ENCODE measurements around the gene MEGF8. TPM values are rescaled to one million over a fixed set of nuclear protein-coding genes. Genes with fewer than 3 reads are reported as not detected.

MEGF8 gene
- total and polyA plus RNA-seq, 9 of the 15 experiments (the other 6 are each of a cell fraction or from before 2014, with no cell fraction given), result 0.28 to 13.1 (median 3.0) TPM

GRCh38 chr19:42313096-42313839, 12.2 kb upstream of the MEGF8 start, which contains the start of gene TMEM145 (continued):
- TF ChIP-seq ZNF395 (CRISPR knock-in tag; IDR thresholded peaks at IDR 0.05) (peak; percentile 91), C11orf30 (IDR thresholded peaks at IDR 0.05; ENCODE audit: low read depth) (no peak), RNF219 (CRISPR knock-in tag; IDR thresholded peaks at IDR 0.05) (no peak), RNF2 (IDR thresholded peaks at IDR 0.05) (no peak), ZNF778 (CRISPR knock-in tag; IDR thresholded peaks at IDR 0.05) (no peak), MXI1 (IDR thresholded peaks at IDR 0.05; ENCODE audit: low read depth, low read length) (no peak), MCM3 (IDR thresholded peaks at IDR 0.05) (no peak), ZBTB33 (CRISPR knock-in tag; IDR thresholded peaks at IDR 0.05) (0 out of 2 replicates have a peak, but pooled peaks have one; percentile 46), TRIM28 (IDR thresholded peaks at IDR 0.05) (no peak), SOX6 (IDR thresholded peaks at IDR 0.05) (no peak), POLR3A (IDR thresholded peaks at IDR 0.05; ENCODE audit: borderline replicate concordance, extremely low read depth, insufficient read depth, insufficient read length) (no peak), PRDM10 (IDR thresholded peaks at IDR 0.05; ENCODE audit: partially characterized antibody) (peak; percentile 59), ZNF589 (CRISPR knock-in tag; IDR thresholded peaks at IDR 0.05; ENCODE audit: low read depth) (0 out of 2 replicates have a peak, but pooled peaks have one; percentile 16), ZFPM2 (CRISPR knock-in tag; IDR thresholded peaks at IDR 0.05) (no peak), SRSF1 (IDR thresholded peaks at IDR 0.05; ENCODE audit: low read depth, low read length) (no peak), ZZZ3 (IDR thresholded peaks at IDR 0.05) (no peak), MEIS2 (IDR thresholded peaks at IDR 0.05; ENCODE audit: partially characterized antibody) (peak; percentile 74), SREBF1 (IDR thresholded peaks at IDR 0.05; ENCODE audit: borderline replicate concordance, low read depth, low read length) (no peak), ZNF551 (CRISPR knock-in tag; IDR thresholded peaks at IDR 0.05) (no peak), NR3C1 (CRISPR knock-in tag; IDR thresholded peaks at IDR 0.05) (no peak), ELF2 (CRISPR knock-in tag; IDR thresholded peaks at IDR 0.05) (no peak)

Measured in K562 (cell line).